ENCODE results near the gene SRPX2. TPM values are rescaled to one million over a fixed set of nuclear protein-coding genes. Genes with fewer than 3 reads are reported as not detected.

SRPX2 gene
- total RNA-seq, 1 donor from 2014 or later, result 16.4 TPM

DNA sequence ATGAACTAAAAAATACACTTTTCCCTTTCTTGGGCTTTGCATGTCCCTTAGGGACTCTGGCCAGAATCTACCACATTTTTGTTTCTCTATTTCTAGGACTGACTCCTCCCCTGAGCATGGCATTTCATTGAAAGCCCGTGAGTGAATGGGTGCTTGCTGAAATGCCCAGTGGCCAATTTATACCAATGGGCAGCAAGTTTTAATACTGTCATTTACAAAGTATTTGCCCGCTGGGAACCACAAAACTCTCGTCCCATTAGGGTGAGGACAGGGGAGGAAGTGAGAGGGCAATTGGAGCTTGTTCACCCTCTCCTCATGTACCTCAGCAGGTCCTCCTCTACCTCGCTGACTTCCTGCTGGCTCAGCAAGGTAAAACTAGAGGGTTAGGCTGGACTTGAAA, 1.1 kb downstream of the SRPX2 start:
- no peak for TF ChIP-seq CTCF (IDR thresholded peaks at IDR 0.05)
- Histone ChIP-seq H3K27me3 (ENCODE audit: low read depth) (no peaks in the 10 kb centered on the region), H3K9me3 (no peaks in the 10 kb centered on the region), H3K4me3 (peak overlapping the region; percentile 37), H3K27ac (peak overlapping the region; percentile 58), H3K4me1 (peaks cover 5% of the 10 kb centered on the region), H3K36me3 (no peaks in the 10 kb centered on the region)
- DNase-seq (no peak), ATAC-seq (no peak)
- intact Hi-C loops (cut with DNase I), result no loop called here

GRCh38 chrX:100647095-100647494, 3.1 kb downstream of the SRPX2 start:
- no peaks in the 10 kb centered on the region for H3K36me3 ChIP-seq
- ATAC-seq, result peak; percentile 6 to 34
- no peaks in the 10 kb centered on the region for H3K9me3 ChIP-seq
- no peak for DNase-seq
- peaks cover 5% of the 10 kb centered on the region for H3K4me1 ChIP-seq
- no peak overlapping the region for H3K4me3 ChIP-seq
- no peak overlapping the region for H3K27ac ChIP-seq
- H3K27me3 ChIP-seq (ENCODE audit: low read depth), result no peaks in the 10 kb centered on the region
- no peak for TF ChIP-seq CTCF (IDR thresholded peaks at IDR 0.05)
- intact Hi-C loops (cut with DNase I), result no loop called here

GRCh38 chrX:100647739-100648138, 3.7 kb downstream of the SRPX2 start:
- H3K36me3 ChIP-seq, result no peaks in the 10 kb centered on the region
- H3K4me1 ChIP-seq, result peaks cover 5% of the 10 kb centered on the region
- H3K4me3 ChIP-seq, result no peak overlapping the region
- H3K27ac ChIP-seq, result peak overlapping the region; percentile 75
- intact Hi-C loops (cut with DNase I), result no loop called here
- H3K9me3 ChIP-seq, result no peaks in the 10 kb centered on the region
- TF ChIP-seq CTCF (IDR thresholded peaks at IDR 0.05), result no peak
- DNase-seq (no peak), ATAC-seq (no peak)
- no peaks in the 10 kb centered on the region for H3K27me3 ChIP-seq (ENCODE audit: low read depth)

GRCh38 chrX:100648458-100649417, 4.7 kb downstream of the SRPX2 start:
- peak; percentile 7 to 17 for ATAC-seq
- no peaks in the 10 kb centered on the region for H3K36me3 ChIP-seq
- TF ChIP-seq CTCF (IDR thresholded peaks at IDR 0.05), result no peak
- no peak overlapping the region for H3K4me3 ChIP-seq
- peak overlapping the region; percentile 75 for H3K27ac ChIP-seq
- H3K27me3 ChIP-seq (ENCODE audit: low read depth), result no peaks in the 10 kb centered on the region
- H3K4me1 ChIP-seq, result peaks cover 5% of the 10 kb centered on the region
- intact Hi-C loops (cut with DNase I), result no loop called here
- DNase-seq, result no peak
- H3K9me3 ChIP-seq, result no peaks in the 10 kb centered on the region

- no peak overlapping the region for H3K4me3 ChIP-seq
- intact Hi-C loops (cut with DNase I), result no loop called here
- no peak for TF ChIP-seq CTCF (IDR thresholded peaks at IDR 0.05)
- H3K27me3 ChIP-seq (ENCODE audit: low read depth), result no peaks in the 10 kb centered on the region
- DNase-seq (peak; percentile 45), ATAC-seq (peak; percentile 75 to 82)
- H3K9me3 ChIP-seq, result no peaks in the 10 kb centered on the region
- peaks cover 5% of the 10 kb centered on the region for H3K4me1 ChIP-seq
- H3K36me3 ChIP-seq, result no peaks in the 10 kb centered on the region
- H3K27ac ChIP-seq, result peak overlapping the region; percentile 75
Observed at GRCh38 chrX:100649550-100650356, 5.8 kb downstream of the SRPX2 start.

All from lower lobe of right lung (tissue), 2 donors.